WTC11 (cell line): Measurements from ENCODE around the gene TCL1B. TPM values are rescaled to one million over a fixed set of nuclear protein-coding genes. Genes with fewer than 3 reads are reported as not detected.

ENCODE experiments used
- ATAC-seq: fragments of 200-7000 bp; cut with Tn5 transposase; 2 replicates; pipeline ENCODE4 v1.10.0; 2021; ENCODE audit warnings: mild to moderate bottlenecking, moderate library complexity
- CTCF ChIA-PET: fragments of 300-600 bp; sonication (Branson Sonifier 250); formaldehyde crosslinking; loops from one replicate; lab custom pipeline; 2021; ENCODE audit warnings: antibody characterized with exemption; lab: Charles Lee
- POLR2A ChIA-PET: fragments of 350-600 bp; sonication (Branson Sonifier 250); formaldehyde crosslinking; loops from one replicate; lab custom pipeline; 2021; ENCODE audit warnings: antibody characterized with exemption; lab: Charles Lee
- DNase-seq: peaks from one replicate; pipeline ENCODE4 v3.0.0; 2021; ENCODE audit warnings: low spot score
- H3K27ac Mint-ChIP-seq: 2 replicates; pipeline ENCODE4 v1.8.0; 2021; ENCODE audit warnings: mixed read lengths
- H3K27me3 Mint-ChIP-seq: 2 replicates; pipeline ENCODE4 v1.8.0; 2021; ENCODE audit warnings: low read depth, mild to moderate bottlenecking, moderate library complexity, mixed read lengths
- H3K36me3 Mint-ChIP-seq: 2 replicates; pipeline ENCODE4 v1.8.0; 2021; ENCODE audit warnings: mixed read lengths
- H3K4me1 Mint-ChIP-seq: 2 replicates; pipeline ENCODE4 v1.8.0; 2022; ENCODE audit warnings: mixed read lengths
- H3K4me3 Mint-ChIP-seq: 2 replicates; pipeline ENCODE4 v1.8.0; 2021; ENCODE audit warnings: mild to moderate bottlenecking, moderate library complexity, mixed read lengths
- H3K9me3 Mint-ChIP-seq: 2 replicates; pipeline ENCODE4 v1.8.0; 2021; ENCODE audit warnings: mixed read lengths
- EMX1 ChIP-seq: fragments of 250-450 bp; sonication (Bioruptor Pico); IDR thresholded peaks from 2 replicates; pipeline ENCODE4 v1.8.0; 2021; ENCODE audit warnings: mild to moderate bottlenecking
- GABPB1 ChIP-seq: sonication (generic); formaldehyde crosslinking; IDR thresholded peaks from 2 replicates; pipeline ENCODE4 v1.8.1; 2023; ENCODE audit warnings: mild to moderate bottlenecking, missing genetic modification reagents
- GRHL2 ChIP-seq: fragments of 250-450 bp; sonication (Bioruptor Pico); IDR thresholded peaks from 2 replicates; pipeline ENCODE4 v1.8.0; 2022; ENCODE audit warnings: mild to moderate bottlenecking, moderate library complexity; ENCODE audit not compliant: insufficient replicate concordance, severe bottlenecking
- GTF2I ChIP-seq: fragments of 250-450 bp; sonication (Bioruptor Pico); conservative IDR thresholded peaks from 2 replicates; pipeline ENCODE4 v1.4.0; 2021; ENCODE audit warnings: mild to moderate bottlenecking
- HMGA2 ChIP-seq: fragments of 250-450 bp; sonication (Bioruptor Pico); IDR thresholded peaks from 2 replicates; pipeline ENCODE4 v1.4.0; 2021; ENCODE audit warnings: mild to moderate bottlenecking, moderate library complexity
- NFATC4 ChIP-seq: fragments of 250-450 bp; sonication (Bioruptor Pico); IDR thresholded peaks from 2 replicates; pipeline ENCODE4 v1.9.0; 2021; ENCODE audit warnings: mild to moderate bottlenecking
- NFE2L1 ChIP-seq: sonication (generic); formaldehyde crosslinking; IDR thresholded peaks from 2 replicates; pipeline ENCODE4 v1.8.1; 2023; ENCODE audit warnings: missing genetic modification reagents
- NR3C1 ChIP-seq: sonication (generic); formaldehyde crosslinking; conservative IDR thresholded peaks from 2 replicates; pipeline ENCODE4 v1.8.1; 2023; ENCODE audit warnings: low read depth, mild to moderate bottlenecking, missing genetic modification reagents
- OVOL2 ChIP-seq: fragments of 250-450 bp; sonication (Bioruptor Pico); IDR thresholded peaks from 2 replicates; pipeline ENCODE4 v1.9.0; 2021; ENCODE audit warnings: mild to moderate bottlenecking, borderline replicate concordance
- RORB ChIP-seq: fragments of 250-450 bp; sonication (Bioruptor Pico); IDR thresholded peaks from 2 replicates; pipeline ENCODE4 v1.9.0; 2021; ENCODE audit warnings: mild to moderate bottlenecking
- ZBTB21 ChIP-seq: sonication (generic); formaldehyde crosslinking; IDR thresholded peaks from 2 replicates; pipeline ENCODE4 v1.8.1; 2023; ENCODE audit warnings: mild to moderate bottlenecking, missing genetic modification reagents, borderline replicate concordance
- ZNF219 ChIP-seq: sonication (generic); formaldehyde crosslinking; IDR thresholded peaks from 2 replicates; pipeline ENCODE4 v1.8.0; 2023; ENCODE audit warnings: missing genetic modification reagents, mild to moderate bottlenecking, borderline replicate concordance
- ZNF232 ChIP-seq: sonication (generic); formaldehyde crosslinking; IDR thresholded peaks from 2 replicates; pipeline ENCODE4 v1.8.0; 2022; ENCODE audit warnings: mild to moderate bottlenecking, missing genetic modification reagents
- ZNF263 ChIP-seq: sonication (generic); formaldehyde crosslinking; IDR thresholded peaks from 2 replicates; pipeline ENCODE4 v1.8.1; 2022; ENCODE audit warnings: low read depth, mild to moderate bottlenecking, moderate library complexity, missing genetic modification reagents
- ZNF423 ChIP-seq: fragments of 250-450 bp; sonication (Bioruptor Pico); IDR thresholded peaks from 2 replicates; pipeline ENCODE4 v2.1.2; 2022; ENCODE audit warnings: mild to moderate bottlenecking, moderate library complexity
- total RNA-seq: library from RNA; stranded (reverse); gene quantifications from 3 replicates; pipeline ENCODE4 v1.2.3, GENCODE V29; 2021
- TF ChIP-seq, protein P1 (sequence below): fragments of 200-600 bp; IDR thresholded peaks from 2 replicates; pipeline ENCODE4 v1.8.0; 2022; ENCODE audit warnings: antibody characterized with exemption
- TF ChIP-seq, protein P2 (sequence below): sonication (generic); formaldehyde crosslinking; conservative IDR thresholded peaks from 2 replicates; pipeline ENCODE4 v1.8.1; 2023; ENCODE audit warnings: mild to moderate bottlenecking, low read depth, missing genetic modification reagents, moderate library complexity
- TF ChIP-seq, protein P3 (sequence below): fragments of 250-450 bp; sonication (Bioruptor Pico); IDR thresholded peaks from 2 replicates; pipeline ENCODE4 v2.1.2; 2022; ENCODE audit warnings: mild to moderate bottlenecking, moderate library complexity
- TF ChIP-seq, protein P4 (sequence below): fragments of 250-450 bp; sonication (Bioruptor Pico); IDR thresholded peaks from 2 replicates; pipeline ENCODE4 v1.9.0; 2021; ENCODE audit warnings: mild to moderate bottlenecking
- TF ChIP-seq, protein P5 (sequence below): sonication (generic); formaldehyde crosslinking; IDR thresholded peaks from 2 replicates; pipeline ENCODE4 v1.8.1; 2023; ENCODE audit warnings: mild to moderate bottlenecking, missing genetic modification reagents, moderate library complexity
- TF ChIP-seq, protein P6 (sequence below): sonication (generic); formaldehyde crosslinking; IDR thresholded peaks from 2 replicates; pipeline ENCODE4 v1.8.1; 2023; ENCODE audit warnings: mild to moderate bottlenecking, missing genetic modification reagents, borderline replicate concordance

Gene TCL1B
- total RNA-seq, 1 experiment from 2014 or later: 5.7 TPM

DNA sequence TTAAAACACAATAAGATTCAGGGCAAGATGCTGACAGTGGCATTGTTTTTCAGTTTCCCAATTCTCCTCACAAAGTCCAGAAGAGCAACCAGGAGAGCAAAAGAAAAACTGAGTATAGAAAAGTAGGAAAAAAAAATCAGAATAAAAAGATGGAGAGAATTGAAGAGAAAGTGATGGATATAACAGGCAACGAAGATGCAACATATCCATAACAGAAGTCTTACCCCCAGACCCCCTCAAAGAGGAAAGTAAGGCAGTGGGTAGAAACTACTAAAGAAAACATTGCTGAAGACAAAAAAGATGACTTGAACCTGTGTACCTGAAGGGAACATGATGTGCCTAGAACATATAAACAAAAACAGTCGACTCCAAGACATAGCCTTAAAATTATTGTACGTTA lies 17.1 kb downstream of the TCL1B start (continued):
- no peak for TF ChIP-seq ZBTB21
- TF ChIP-seq, protein P1, sequence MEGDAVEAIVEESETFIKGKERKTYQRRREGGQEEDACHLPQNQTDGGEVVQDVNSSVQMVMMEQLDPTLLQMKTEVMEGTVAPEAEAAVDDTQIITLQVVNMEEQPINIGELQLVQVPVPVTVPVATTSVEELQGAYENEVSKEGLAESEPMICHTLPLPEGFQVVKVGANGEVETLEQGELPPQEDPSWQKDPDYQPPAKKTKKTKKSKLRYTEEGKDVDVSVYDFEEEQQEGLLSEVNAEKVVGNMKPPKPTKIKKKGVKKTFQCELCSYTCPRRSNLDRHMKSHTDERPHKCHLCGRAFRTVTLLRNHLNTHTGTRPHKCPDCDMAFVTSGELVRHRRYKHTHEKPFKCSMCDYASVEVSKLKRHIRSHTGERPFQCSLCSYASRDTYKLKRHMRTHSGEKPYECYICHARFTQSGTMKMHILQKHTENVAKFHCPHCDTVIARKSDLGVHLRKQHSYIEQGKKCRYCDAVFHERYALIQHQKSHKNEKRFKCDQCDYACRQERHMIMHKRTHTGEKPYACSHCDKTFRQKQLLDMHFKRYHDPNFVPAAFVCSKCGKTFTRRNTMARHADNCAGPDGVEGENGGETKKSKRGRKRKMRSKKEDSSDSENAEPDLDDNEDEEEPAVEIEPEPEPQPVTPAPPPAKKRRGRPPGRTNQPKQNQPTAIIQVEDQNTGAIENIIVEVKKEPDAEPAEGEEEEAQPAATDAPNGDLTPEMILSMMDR: no peak
- TF ChIP-seq, protein P2, sequence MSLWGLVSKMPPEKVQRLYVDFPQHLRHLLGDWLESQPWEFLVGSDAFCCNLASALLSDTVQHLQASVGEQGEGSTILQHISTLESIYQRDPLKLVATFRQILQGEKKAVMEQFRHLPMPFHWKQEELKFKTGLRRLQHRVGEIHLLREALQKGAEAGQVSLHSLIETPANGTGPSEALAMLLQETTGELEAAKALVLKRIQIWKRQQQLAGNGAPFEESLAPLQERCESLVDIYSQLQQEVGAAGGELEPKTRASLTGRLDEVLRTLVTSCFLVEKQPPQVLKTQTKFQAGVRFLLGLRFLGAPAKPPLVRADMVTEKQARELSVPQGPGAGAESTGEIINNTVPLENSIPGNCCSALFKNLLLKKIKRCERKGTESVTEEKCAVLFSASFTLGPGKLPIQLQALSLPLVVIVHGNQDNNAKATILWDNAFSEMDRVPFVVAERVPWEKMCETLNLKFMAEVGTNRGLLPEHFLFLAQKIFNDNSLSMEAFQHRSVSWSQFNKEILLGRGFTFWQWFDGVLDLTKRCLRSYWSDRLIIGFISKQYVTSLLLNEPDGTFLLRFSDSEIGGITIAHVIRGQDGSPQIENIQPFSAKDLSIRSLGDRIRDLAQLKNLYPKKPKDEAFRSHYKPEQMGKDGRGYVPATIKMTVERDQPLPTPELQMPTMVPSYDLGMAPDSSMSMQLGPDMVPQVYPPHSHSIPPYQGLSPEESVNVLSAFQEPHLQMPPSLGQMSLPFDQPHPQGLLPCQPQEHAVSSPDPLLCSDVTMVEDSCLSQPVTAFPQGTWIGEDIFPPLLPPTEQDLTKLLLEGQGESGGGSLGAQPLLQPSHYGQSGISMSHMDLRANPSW (CRISPR knock-in tag): no peak

DNA sequence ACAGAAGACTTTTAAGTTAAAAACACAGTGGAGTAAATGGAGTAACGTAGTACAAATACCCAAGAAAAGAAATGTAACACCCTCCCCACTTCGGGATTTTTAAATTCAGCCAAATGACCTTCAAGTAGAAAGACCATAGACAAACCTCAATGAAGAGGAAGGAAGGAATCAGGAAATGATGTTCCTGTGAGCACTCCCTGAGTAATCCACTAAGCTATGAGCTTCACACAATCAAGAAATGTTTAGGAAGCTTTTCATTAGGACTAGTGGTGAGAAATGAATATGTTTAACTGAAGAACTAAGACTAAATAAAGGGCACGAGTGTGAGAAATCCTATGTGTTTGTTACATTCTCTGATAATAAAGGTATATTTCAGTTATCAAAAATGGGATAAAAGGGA lies 17.6 kb downstream of the TCL1B start:
- Mint-ChIP-seq H3K36me3 (no peaks in the 10 kb centered on the region), H3K4me1 (peaks cover 55% of the 10 kb centered on the region), H3K27me3 (peaks cover 86% of the 10 kb centered on the region), H3K4me3 (no peak overlapping the region), H3K9me3 (no peaks in the 10 kb centered on the region), H3K27ac (no peak overlapping the region)
- no peak for ATAC-seq
- POLR2A ChIA-PET: no interaction called here
- TF ChIP-seq GABPB1 (CRISPR knock-in tag): no peak
- TF ChIP-seq, protein P3, sequence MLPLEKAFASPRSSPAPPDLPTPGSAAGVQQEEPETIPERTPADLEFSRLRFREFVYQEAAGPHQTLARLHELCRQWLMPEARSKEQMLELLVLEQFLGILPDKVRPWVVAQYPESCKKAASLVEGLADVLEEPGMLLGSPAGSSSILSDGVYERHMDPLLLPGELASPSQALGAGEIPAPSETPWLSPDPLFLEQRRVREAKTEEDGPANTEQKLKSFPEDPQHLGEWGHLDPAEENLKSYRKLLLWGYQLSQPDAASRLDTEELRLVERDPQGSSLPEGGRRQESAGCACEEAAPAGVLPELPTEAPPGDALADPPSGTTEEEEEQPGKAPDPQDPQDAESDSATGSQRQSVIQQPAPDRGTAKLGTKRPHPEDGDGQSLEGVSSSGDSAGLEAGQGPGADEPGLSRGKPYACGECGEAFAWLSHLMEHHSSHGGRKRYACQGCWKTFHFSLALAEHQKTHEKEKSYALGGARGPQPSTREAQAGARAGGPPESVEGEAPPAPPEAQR (CRISPR knock-in tag): no peak
- TF ChIP-seq ZNF423: no peak
- TF ChIP-seq GRHL2: no peak
- TF ChIP-seq, protein P4, sequence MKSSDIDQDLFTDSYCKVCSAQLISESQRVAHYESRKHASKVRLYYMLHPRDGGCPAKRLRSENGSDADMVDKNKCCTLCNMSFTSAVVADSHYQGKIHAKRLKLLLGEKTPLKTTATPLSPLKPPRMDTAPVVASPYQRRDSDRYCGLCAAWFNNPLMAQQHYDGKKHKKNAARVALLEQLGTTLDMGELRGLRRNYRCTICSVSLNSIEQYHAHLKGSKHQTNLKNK (CRISPR knock-in tag): no peak
- no peak for TF ChIP-seq NFE2L1 (CRISPR knock-in tag)
- no peak for TF ChIP-seq ZNF219 (CRISPR knock-in tag)
- TF ChIP-seq EMX1 (CRISPR knock-in tag): no peak
- CTCF ChIA-PET: interaction anchor here (1.4 kb wide), 1 partner anchor 70 kb away, joined by 3 read pairs; no protein-coding TSS in a partner anchor
- no peak for DNase-seq

DNA sequence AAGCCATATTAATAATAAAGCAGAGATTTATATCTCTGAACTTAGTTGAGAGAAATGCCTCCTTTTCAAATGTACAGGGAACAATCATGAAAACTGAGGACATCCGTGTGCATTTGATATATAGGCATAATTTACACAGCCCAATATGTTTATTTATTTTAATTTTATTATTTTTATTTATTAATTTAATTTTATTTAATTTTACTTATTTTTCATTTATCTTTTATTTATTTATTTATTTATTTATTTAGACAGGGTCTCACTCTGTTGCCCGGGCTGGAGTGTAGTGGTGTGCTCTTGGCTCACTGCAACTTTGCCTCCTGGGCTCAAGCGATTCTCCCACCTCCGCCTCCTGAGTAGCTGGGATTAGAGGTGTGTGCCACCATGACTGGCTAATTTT lies 19.3 kb downstream of the TCL1B start:
- H3K4me3 Mint-ChIP-seq: no peak overlapping the region
- CTCF ChIA-PET: no interaction called here
- DNase-seq: no peak
- H3K27me3 Mint-ChIP-seq: peaks cover 86% of the 10 kb centered on the region
- TF ChIP-seq, protein P5, sequence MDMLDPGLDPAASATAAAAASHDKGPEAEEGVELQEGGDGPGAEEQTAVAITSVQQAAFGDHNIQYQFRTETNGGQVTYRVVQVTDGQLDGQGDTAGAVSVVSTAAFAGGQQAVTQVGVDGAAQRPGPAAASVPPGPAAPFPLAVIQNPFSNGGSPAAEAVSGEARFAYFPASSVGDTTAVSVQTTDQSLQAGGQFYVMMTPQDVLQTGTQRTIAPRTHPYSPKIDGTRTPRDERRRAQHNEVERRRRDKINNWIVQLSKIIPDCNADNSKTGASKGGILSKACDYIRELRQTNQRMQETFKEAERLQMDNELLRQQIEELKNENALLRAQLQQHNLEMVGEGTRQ (CRISPR knock-in tag): no peak
- TF ChIP-seq GTF2I (no peak), HMGA2 (CRISPR knock-in tag) (peak; percentile 98)
- TF ChIP-seq, all 79 proteins: peak for 1
- no peak for ATAC-seq
- no peaks in the 10 kb centered on the region for H3K36me3 Mint-ChIP-seq
- peaks cover 47% of the 10 kb centered on the region for H3K4me1 Mint-ChIP-seq
- POLR2A ChIA-PET: no interaction called here
- H3K9me3 Mint-ChIP-seq: no peaks in the 10 kb centered on the region
- H3K27ac Mint-ChIP-seq: no peak overlapping the region

DNA sequence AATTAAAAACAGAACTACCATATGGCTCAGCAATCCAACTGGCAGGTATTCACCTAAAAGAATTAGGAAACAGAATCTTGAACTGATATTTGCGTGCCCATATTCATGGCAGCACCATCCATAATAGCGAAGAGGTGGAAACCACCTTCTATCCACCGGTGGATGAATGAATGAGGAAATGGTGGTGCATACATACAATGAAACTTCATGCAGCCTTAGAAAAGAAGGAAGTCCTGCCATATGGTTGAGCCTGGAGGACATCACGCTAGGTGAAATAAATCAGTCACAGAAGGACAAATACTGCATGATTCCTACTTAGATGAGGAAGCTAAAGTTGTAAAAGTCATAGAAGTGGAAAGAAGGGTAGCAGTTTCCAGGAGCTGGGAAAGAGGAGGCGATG lies 21.1 kb downstream of the TCL1B start:
- TF ChIP-seq OVOL2 (no peak), ZNF263 (no peak), EMX1 (CRISPR knock-in tag) (no peak), NR3C1 (CRISPR knock-in tag) (no peak), RORB (CRISPR knock-in tag) (no peak), NFATC4 (CRISPR knock-in tag) (no peak), ZNF232 (CRISPR knock-in tag) (no peak)
- TF ChIP-seq, protein P6, sequence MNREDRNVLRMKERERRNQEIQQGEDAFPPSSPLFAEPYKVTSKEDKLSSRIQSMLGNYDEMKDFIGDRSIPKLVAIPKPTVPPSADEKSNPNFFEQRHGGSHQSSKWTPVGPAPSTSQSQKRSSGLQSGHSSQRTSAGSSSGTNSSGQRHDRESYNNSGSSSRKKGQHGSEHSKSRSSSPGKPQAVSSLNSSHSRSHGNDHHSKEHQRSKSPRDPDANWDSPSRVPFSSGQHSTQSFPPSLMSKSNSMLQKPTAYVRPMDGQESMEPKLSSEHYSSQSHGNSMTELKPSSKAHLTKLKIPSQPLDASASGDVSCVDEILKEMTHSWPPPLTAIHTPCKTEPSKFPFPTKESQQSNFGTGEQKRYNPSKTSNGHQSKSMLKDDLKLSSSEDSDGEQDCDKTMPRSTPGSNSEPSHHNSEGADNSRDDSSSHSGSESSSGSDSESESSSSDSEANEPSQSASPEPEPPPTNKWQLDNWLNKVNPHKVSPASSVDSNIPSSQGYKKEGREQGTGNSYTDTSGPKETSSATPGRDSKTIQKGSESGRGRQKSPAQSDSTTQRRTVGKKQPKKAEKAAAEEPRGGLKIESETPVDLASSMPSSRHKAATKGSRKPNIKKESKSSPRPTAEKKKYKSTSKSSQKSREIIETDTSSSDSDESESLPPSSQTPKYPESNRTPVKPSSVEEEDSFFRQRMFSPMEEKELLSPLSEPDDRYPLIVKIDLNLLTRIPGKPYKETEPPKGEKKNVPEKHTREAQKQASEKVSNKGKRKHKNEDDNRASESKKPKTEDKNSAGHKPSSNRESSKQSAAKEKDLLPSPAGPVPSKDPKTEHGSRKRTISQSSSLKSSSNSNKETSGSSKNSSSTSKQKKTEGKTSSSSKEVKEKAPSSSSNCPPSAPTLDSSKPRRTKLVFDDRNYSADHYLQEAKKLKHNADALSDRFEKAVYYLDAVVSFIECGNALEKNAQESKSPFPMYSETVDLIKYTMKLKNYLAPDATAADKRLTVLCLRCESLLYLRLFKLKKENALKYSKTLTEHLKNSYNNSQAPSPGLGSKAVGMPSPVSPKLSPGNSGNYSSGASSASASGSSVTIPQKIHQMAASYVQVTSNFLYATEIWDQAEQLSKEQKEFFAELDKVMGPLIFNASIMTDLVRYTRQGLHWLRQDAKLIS (CRISPR knock-in tag): no peak
- Mint-ChIP-seq H3K4me3 (no peak overlapping the region), H3K4me1 (peaks cover 30% of the 10 kb centered on the region), H3K27ac (no peak overlapping the region), H3K9me3 (no peaks in the 10 kb centered on the region), H3K36me3 (no peaks in the 10 kb centered on the region), H3K27me3 (peaks cover 86% of the 10 kb centered on the region)
- ChIA-PET POLR2A (no interaction called here), CTCF (no interaction called here)
- DNase-seq (no peak), ATAC-seq (no peak)
